ENCODE measurements around the gene VEGFD.

DNA sequence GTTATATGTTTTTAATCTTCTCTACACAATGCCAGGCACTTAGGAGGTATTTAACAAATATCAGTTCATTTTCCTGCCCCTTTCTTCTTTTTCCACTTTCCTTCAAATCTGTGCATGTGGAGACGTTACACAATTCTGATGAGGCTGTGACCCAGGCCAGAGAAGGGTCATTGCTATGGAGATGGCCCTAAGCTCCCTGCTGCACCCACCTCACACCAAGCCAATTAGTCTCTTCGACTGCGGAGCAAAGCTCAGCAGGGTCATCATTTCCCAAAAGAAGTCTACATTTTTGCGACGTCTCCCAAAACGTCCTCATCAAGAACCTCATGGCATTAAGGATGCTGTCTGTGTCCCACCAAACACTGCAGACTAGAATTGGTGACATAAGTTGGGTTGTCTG lies 28.9 kb upstream of the VEGFD start:
- TF ChIP-seq POLR2A (IDR thresholded peaks at IDR 0.05; ENCODE audit: low read depth, low read length) (no peak), BHLHE40 (IDR thresholded peaks at IDR 0.05; ENCODE audit: low read depth, low read length) (no peak)

Measured in IMR-90 (cell line).